IPS-20b (cell line): ENCODE measurements around the gene OMP.
"Not testable (repeated sequence)": the region's sequence is repeated elsewhere in the genome, so short reads cannot be mapped to it uniquely, and the experiment has no call there.

Experiments used
- H3K27ac ChIP-seq: one replicate; pipeline ENCODE4 v1.5.1; 2013; ENCODE audit warnings: low read length
- H3K27me3 ChIP-seq: 2 replicates; pipeline ENCODE4 v1.6.1; 2013; ENCODE audit warnings: mild to moderate bottlenecking, low read length, inconsistent platforms; ENCODE audit not compliant: insufficient read depth
- H3K36me3 ChIP-seq: 2 replicates; pipeline ENCODE4 v1.6.1; 2013; ENCODE audit warnings: low read depth, mild to moderate bottlenecking, inconsistent platforms, low read length, moderate library complexity; ENCODE audit not compliant: insufficient read depth
- H3K4me1 ChIP-seq: 2 replicates; pipeline ENCODE4 v1.6.1; 2013; ENCODE audit warnings: mild to moderate bottlenecking, control low read depth, inconsistent platforms, low read length, moderate library complexity; ENCODE audit not compliant: insufficient read depth
- H3K4me3 ChIP-seq: 2 replicates; pipeline ENCODE4 v1.5.1; 2013; ENCODE audit warnings: mild to moderate bottlenecking, low read length, inconsistent platforms
- H3K9ac ChIP-seq: 2 replicates; pipeline ENCODE4 v1.6.1; 2013; ENCODE audit warnings: low read depth, mild to moderate bottlenecking, inconsistent platforms, low read length, moderate library complexity
- H3K9me3 ChIP-seq: 2 replicates; pipeline ENCODE4 v1.6.1; 2013; ENCODE audit warnings: mild to moderate bottlenecking, low read depth, low read length, inconsistent platforms; ENCODE audit not compliant: insufficient read depth

Gene OMP, protein sequence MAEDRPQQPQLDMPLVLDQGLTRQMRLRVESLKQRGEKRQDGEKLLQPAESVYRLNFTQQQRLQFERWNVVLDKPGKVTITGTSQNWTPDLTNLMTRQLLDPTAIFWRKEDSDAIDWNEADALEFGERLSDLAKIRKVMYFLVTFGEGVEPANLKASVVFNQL

DNA sequence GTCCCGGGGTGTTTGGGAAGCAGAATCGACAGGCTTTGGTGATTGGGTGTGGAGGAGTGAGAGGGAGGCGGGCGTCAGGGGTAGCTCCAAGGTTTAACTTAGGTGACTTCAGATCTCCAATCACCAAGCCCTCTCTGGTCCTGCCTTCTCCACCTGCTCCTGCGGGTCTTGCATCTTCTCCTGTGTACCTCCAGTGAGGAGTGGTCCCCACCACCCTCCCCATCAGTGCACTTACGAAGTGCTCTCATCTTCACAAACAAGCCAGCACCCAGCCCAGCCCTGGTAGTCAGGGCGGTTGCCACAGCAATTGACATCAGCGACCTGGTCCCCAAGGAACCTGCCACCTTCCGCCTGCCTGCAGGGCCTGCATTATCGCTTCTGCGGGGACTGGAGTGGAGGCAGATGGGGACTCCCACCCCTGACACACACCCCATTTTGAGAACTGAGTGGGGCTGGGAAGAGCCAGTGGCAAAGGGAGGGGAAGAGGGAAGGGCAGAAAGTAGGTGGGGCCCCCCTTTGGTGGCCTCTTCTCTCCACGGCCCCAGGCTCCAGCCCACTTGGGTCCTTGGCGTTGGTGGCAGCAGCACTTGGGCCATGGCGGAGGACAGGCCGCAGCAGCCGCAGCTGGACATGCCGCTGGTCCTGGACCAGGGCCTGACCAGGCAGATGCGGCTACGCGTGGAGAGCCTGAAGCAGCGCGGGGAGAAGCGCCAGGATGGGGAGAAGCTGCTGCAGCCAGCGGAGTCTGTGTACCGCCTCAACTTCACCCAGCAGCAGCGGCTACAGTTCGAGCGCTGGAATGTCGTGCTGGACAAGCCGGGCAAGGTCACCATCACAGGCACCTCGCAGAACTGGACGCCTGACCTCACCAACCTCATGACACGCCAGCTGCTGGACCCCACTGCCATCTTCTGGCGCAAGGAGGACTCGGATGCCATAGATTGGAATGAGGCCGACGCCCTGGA is at the start of gene OMP:
Gene OMP (plus strand): TSS at position 595 of the 965 bp plus-strand sequence. CDS start 0 bp downstream, at position 595.
- H3K27ac ChIP-seq, result no peak within 1 kb of the TSS
- H3K4me3 ChIP-seq, result no peak within 1 kb of the TSS
- H3K9ac ChIP-seq, result no peak within 1 kb of the TSS
- no peaks in the 10 kb centered on the region for H3K27me3 ChIP-seq
- no peaks in the 10 kb centered on the region for H3K36me3 ChIP-seq
- H3K4me1 ChIP-seq, result no peaks in the 10 kb centered on the region
- no peaks in the 10 kb centered on the region for H3K9me3 ChIP-seq

DNA sequence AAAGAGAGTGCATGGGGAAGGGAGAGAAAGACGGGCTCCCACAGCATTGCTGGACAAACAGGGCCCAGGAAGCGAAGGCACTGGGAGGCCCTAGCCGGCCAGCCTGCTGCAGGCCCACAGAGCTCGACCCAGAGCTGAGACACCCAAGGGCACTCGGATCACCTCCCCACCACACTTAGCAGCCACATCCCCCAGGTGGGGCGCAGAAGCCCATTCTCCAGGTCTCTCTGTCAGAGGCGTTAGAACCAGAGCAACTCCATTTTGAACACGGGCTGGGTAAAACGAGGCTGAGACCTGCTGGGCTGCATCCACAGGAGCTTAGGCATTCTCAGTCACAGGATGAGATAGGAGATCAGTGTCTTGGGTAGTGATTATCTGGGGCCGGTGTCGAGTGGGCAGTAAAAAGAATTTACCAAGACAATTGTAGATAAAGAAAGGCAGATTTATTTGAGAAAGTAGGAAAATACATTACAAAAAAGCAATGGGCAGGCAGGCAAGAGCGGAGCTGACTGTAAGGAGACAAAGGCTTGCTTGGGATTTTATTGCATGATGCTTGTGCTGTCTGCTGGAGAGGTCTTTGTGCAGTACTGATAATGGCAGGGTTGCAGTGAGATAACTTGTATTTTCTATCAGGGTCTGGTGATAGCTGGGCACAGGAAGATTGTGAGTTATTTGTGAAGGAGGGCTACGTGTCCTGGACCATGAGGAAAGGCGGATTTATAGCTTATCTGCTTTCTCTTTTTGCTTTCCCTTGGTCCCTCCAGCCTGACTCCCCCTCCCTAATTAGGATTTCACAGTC is 49.2 kb upstream of the OMP start:
- Histone ChIP-seq H3K4me1 (no peaks in the 10 kb centered on the region; the same call in 1 of the 2 replicates), H3K9ac (no peak overlapping the region), H3K36me3 (no peaks in the 10 kb centered on the region), H3K4me3 (no peak overlapping the region), H3K27me3 (no peaks in the 10 kb centered on the region), H3K27ac (no peak overlapping the region), H3K9me3 (no peaks in the 10 kb centered on the region)

DNA sequence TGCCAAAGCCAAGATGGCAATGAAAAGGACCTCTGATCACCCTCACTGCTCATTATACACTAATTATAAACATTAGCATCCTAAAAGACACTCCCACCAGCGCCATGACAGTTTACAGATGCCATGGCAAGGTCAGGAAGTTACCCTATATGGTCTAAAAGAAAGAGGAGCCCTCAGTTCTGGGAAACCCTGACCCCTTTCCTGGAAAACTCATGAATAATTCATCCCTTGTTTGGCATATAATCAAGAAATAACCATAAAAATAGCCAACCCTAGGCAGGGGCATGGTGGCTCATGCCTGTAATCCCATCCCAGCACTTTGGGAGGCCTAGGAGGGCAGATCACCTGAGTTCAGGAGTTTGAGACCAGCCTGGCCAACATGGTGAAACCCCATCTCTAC is 48.6 kb upstream of the OMP start:
- Histone ChIP-seq H3K36me3 (no peaks in the 10 kb centered on the region), H3K9me3 (no peaks in the 10 kb centered on the region), H3K27ac (no peak overlapping the region), H3K27me3 (no peaks in the 10 kb centered on the region), H3K4me1 (no peaks in the 10 kb centered on the region; the same call in 1 of the 2 replicates), H3K4me3 (no peak overlapping the region), H3K9ac (no peak overlapping the region)

DNA sequence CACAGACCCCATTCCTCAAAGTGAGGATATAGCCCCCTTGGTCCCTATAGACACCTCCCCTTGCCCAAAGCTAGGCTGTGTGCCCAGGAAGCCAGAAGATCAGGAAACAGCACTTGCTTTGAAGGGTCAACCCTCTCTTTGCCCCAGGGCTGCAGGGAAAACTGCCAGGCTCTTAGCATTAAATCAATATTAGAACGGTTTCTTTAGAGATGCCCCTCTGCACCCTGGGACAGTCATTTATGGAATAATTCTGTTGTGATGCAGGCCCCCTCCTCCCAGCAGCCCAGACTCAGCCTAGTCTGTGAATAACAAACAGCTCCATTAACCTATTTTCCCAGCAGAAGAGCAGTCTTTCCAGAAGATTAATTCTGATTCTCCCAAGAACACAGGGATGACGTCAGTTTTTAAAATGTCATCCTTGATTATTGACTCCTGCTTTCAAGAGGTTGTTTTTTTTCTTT is 47.5 kb upstream of the OMP start:
- no peaks in the 10 kb centered on the region for H3K36me3 ChIP-seq
- H3K9ac ChIP-seq, result no peak overlapping the region
- no peak overlapping the region for H3K4me3 ChIP-seq
- H3K27me3 ChIP-seq, result no peaks in the 10 kb centered on the region
- H3K4me1 ChIP-seq, result no peaks in the 10 kb centered on the region; the same call in 1 of the 2 replicates
- H3K27ac ChIP-seq, result no peak overlapping the region
- H3K9me3 ChIP-seq, result no peaks in the 10 kb centered on the region

DNA sequence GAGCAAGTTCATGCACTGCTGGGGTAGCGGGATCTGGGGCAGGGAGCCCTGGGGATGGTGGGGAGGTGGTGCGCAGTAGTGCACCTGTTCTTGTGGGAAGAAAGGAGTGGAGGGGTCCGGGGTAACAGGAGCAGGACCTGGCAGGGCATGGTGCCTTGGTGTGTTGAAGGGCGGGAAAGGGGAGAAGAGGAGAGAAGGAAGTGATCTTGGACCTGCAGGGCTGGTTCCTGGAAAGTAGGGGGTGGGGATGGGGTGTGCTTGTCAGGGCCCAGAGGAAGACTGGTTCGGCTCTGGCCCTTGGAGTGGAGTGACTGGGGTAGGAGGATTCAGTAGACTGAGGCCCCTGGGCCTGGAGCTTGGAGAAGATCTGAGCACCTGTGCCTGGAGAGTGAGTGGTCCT is 46.7 kb upstream of the OMP start:
- H3K36me3 ChIP-seq, result no peaks in the 10 kb centered on the region
- H3K4me3 ChIP-seq, result no peak overlapping the region
- no peaks in the 10 kb centered on the region; the same call in 1 of the 2 replicates for H3K4me1 ChIP-seq
- H3K27ac ChIP-seq, result no peak overlapping the region
- no peaks in the 10 kb centered on the region for H3K27me3 ChIP-seq
- no peak overlapping the region for H3K9ac ChIP-seq
- no peaks in the 10 kb centered on the region for H3K9me3 ChIP-seq

DNA sequence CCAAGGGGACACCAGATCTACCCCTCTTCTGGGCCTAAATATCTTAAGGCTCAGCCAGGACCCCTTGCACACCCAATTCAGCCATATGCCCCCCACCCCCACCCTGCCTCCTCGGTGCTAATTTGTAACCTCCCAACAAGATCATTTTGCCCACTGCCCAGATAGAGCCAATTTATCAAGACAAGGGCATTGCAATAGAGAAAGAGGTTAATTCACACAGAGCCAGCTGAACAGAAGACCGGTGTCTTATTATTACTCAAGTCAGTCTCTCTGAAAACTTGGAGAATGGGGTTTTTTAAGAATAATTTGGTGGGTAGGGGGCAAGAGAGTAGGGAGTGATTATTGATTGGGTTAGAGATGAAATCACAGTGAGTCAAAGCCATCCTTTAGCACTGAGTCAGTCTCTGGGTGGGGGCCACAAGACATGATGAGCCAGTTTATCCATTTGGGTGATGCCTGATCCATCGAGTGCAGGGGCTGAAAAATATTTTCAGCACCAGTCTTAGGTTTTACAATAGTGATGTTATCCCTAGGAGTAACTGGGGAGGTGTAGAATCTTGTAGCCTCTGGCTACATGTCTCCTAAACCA is 45.7 kb upstream of the OMP start:
- Histone ChIP-seq H3K27me3 (no peaks in the 10 kb centered on the region), H3K9ac (no peak overlapping the region), H3K36me3 (no peaks in the 10 kb centered on the region), H3K4me3 (no peak overlapping the region), H3K9me3 (no peaks in the 10 kb centered on the region), H3K27ac (no peak overlapping the region), H3K4me1 (no peaks in the 10 kb centered on the region; the same call in 1 of the 2 replicates)

DNA sequence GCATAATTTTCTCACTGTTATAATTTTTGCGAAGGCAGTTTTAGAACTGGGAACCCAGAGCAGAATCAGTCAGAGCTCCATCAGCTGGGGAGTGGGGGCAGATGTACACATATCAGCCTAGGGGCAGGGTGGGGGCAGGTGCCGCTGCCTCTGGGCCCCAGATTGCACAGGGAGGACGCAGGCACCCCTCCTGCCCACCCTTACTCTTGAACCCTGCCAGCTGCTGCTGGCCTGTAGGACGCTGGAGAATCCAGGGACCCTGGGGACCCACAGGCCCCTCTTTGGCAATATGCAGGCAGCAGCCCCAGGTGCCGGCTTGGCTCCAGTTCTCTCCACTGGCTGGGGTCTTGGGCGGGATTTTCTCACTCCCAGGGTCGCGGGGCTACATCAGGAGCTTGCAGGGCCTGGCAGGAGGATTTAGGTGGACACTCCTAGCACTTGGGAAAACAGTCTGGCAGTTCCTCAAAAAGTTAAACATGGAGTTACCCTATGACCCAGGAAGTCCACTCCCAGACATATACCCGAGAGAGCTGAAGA is 44.6 kb upstream of the OMP start:
- no peak overlapping the region for H3K9ac ChIP-seq
- no peaks in the 10 kb centered on the region; the same call in 1 of the 2 replicates for H3K4me1 ChIP-seq
- no peak overlapping the region for H3K4me3 ChIP-seq
- H3K9me3 ChIP-seq, result no peaks in the 10 kb centered on the region
- no peak overlapping the region for H3K27ac ChIP-seq
- no peaks in the 10 kb centered on the region for H3K27me3 ChIP-seq
- no peaks in the 10 kb centered on the region for H3K36me3 ChIP-seq

DNA sequence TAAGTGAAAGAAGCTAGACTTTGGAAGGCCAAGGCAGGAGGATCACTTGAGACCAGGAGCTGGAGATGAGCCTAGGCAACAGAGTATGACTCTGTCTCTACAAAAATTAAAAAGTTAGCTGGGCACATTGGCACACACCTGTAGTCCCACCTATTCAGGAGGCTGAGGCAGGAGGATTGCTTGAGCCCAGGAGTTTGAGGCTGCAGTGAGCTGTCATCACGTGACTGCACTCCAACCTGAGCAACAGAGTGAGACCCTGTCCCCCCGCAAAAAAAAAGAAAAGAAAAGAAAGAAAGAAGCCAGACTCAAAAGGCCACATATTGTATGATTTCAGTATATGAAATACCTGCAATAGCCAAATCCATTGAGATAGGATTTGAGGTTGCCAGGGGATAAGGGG is 43.7 kb upstream of the OMP start:
- no peak overlapping the region for H3K4me3 ChIP-seq
- H3K9ac ChIP-seq, result no peak overlapping the region
- H3K36me3 ChIP-seq, result no peaks in the 10 kb centered on the region
- H3K27ac ChIP-seq, result no peak overlapping the region
- H3K27me3 ChIP-seq, result 0 out of 2 replicates have a peak, but pooled peaks cover 1% of the 10 kb centered on the region
- H3K4me1 ChIP-seq, result no peaks in the 10 kb centered on the region; the same call in 1 of the 2 replicates
- H3K9me3 ChIP-seq, result no peaks in the 10 kb centered on the region

DNA sequence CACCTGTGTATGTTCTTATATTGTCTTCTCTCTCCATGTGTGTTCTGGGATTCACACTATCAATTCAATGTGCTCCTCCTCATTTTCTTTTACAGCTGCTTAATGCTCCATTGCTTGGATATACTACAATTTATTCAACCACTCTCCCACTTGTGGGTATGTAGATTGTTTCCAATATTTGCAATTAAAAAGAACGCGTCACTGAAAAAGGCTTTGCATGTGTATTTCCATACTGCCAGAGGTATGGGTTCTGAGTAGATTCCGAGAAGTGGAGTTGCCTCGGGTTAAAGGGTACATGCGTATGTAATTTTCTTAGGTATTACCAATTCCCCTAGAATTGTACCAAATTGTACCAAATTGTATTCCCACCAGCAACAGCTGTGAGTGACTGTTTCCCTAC is 42.8 kb upstream of the OMP start:
- no peaks in the 10 kb centered on the region for H3K9me3 ChIP-seq
- no peak overlapping the region for H3K4me3 ChIP-seq
- H3K9ac ChIP-seq, result no peak overlapping the region
- no peak overlapping the region for H3K27ac ChIP-seq
- no peaks in the 10 kb centered on the region; the same call in 1 of the 2 replicates for H3K4me1 ChIP-seq
- peaks cover 10% of the 10 kb centered on the region for H3K27me3 ChIP-seq
- no peaks in the 10 kb centered on the region for H3K36me3 ChIP-seq

DNA sequence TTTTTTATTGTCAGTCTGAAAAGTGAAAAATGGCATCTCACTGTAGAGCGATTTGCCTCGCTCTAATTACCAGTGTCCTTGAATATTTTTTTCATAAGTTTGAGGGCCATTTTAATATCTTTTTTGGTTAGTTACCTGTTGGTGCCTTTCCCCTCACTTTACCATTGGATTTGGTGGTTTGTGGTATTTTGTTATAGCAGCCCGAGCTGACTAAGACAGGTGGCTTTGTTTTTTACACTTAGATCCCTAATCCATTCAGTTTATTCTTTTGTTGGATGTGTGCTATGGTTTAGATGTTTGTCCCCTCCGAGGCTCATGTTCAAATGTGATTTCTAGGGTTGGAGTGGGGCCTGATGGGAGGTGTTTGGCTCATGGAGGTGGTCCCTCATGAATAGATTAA is 42.4 kb upstream of the OMP start:
- H3K9ac ChIP-seq, result no peak overlapping the region
- peaks cover 14% of the 10 kb centered on the region for H3K27me3 ChIP-seq
- no peak overlapping the region for H3K27ac ChIP-seq
- H3K4me1 ChIP-seq, result no peaks in the 10 kb centered on the region
- H3K4me3 ChIP-seq, result no peak overlapping the region
- H3K36me3 ChIP-seq, result no peaks in the 10 kb centered on the region
- no peaks in the 10 kb centered on the region for H3K9me3 ChIP-seq

DNA sequence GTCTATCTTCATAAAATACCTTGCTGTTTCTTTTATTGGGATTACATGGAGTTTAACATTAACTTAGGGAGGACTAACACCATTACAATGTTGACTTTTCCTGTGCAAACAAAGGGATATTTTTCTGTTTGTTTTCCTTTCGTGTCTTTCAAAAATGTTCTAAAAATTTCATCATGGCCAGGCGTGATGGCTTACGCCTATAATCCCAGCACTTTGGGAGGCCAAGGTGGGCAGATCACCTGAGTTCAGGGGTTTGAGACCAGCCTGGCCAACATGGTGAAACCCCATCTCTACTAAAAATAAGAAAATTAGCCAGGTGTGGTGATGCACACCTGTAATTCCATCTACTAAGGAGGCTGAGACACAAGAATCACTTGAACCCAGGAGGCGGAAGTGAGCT is 41.4 kb upstream of the OMP start:
- H3K9ac ChIP-seq, H3K9me3 ChIP-seq, H3K4me1 ChIP-seq, H3K4me3 ChIP-seq, H3K36me3 ChIP-seq, H3K27ac ChIP-seq: not testable (repeated sequence)
- peaks cover 20% of the 10 kb centered on the region for H3K27me3 ChIP-seq
